AG08396 (cell line): ENCODE results near the gene UBAP1.
"Not testable (repeated sequence)": the region's sequence is repeated elsewhere in the genome, so short reads cannot be mapped to it uniquely, and the experiment has no call there.

Source experiments
- DNase-seq: peaks from one replicate; pipeline ENCODE4 v3.0.0; 2012; ENCODE audit warnings: low spot score, mixed read lengths

The UBAP1 gene

DNA sequence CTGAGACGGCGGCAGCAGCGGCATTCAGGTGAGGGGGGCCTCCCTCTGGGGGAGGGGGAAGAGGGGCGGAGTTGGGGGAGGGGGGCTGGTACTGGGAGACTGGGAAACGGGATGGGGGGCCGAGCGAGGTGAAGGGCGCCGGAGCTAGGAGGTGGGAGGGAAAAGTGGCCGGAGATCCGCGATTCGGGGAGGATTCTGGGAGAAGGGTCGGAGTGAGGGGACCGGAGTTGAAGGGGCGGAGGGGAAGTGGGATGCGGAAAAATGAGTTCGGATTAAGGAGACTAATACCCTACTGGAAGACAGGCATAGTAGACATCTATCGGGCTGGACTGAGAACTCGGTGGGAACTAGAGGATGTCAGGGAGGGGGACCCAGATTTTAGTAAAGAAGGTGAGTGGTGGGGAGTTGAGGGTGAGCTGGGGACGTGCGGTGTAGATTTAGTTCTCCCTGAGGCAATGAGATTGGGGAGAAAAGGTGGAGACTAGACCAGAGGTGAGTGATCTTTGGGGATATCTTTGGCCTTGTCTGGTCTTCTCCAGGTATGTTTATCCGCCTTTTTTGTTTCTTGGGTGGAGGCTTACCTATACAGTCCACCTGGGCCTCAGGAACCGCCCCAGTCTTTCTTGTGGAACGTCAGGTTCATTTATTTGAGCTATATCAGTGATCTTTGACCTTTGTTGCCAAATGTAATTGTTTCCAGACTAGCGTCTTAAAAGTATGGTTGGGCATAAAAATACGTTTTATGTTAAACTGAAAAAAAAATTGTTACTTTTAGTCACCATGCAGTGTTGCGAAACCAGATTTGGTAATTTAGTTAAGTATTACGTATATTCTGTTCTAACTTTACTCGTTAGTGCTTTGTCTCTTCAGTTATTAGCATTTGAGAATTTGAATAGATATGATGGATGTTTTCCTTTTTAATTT, 632 bp downstream of the UBAP1 start:
- DNase-seq, result peak; percentile 36

DNA sequence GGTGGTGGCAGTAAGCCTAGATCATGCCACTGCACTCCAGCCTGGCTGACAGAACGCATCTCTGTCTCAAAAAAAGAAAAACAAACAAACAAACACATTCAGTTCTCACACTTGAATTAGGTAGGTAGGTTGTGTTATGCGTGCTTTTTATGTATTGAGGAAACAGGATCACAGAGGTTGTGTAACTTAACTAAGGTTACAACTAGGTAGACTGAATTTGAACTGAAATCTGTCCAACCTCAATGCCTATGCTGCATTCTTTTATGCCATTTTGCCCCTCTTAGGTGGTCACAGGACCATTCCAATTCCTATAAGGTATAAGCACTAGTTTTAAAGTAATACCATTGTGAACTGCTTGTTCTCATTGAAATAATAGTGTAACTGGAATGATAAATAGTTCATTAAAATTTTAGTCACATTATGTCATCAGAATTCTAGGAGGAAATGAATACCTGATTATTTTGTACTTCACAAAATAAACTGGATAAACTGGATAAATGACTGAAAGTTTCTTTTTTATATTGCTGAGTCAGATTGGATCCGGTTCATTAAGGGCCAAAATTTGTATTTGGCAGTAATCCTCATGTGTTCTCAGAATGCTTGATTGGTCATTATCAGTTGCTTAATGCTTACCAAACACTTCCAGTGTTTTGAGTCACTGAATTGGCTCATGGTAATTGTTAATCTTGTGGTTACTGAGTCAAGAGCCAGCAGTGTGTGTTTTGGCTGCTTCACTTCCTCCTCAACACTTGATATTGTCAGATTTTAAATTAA, 7.1 kb downstream of the UBAP1 start:
- DNase-seq, result peak; percentile 54

DNA sequence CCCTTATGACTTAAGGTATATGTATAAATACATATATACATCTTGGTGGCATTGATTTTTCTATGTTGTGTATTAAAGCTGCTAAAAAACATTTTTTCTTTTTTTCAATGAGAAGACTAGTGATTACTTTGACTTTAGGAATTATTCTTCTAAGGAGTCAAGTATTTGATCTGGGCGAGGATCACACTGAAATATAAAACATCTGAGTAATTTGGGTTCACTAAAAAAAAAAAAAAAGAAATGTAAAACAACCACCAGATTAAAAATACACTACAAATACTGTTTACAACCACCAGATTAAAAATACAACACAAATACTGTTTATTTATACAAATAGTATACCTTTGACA, 9.0 kb downstream of the UBAP1 start:
- DNase-seq, result no peak

DNA sequence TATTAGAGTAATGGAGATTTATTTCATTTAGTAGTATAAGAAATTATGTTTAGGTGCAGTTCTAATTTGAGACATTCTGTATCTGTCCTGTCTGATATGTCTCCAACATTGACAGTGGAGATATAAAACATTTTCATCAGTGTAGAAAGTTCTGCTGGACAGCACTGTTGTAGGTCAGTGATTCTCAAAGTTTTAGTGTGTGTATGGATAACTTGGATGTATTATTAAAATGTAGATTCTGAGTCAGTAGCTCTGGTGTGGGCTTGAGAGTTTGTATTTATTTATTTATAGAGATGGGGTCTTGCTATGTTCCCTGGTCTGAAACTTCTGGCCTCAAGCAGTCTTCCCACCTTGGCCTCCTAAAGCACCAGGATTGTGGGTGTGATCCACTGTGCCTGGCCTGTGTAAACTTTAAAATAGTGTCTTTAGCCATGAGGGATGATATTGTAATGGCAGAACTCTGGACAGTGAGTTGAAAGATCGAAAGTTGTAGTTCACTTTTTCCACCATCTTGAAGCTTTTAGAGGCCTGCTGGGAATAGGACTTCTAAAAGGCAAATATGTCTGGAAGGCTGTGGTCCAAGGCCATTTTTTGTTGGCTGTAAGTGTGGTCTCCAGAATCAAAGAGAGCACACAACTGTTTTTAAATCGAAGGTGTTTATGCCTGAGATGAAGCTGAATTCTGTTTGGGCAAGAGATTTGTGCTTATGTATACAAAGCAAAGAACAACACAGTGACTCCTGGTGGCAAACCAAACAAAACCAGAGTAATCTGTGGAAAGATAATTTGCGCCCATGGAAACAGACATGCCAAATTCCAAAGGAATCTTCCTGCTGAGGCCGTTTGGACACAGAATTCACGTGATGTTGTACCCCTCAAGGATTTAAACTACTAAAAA, 12.4 kb downstream of the UBAP1 start:
- DNase-seq, result no peak

DNA sequence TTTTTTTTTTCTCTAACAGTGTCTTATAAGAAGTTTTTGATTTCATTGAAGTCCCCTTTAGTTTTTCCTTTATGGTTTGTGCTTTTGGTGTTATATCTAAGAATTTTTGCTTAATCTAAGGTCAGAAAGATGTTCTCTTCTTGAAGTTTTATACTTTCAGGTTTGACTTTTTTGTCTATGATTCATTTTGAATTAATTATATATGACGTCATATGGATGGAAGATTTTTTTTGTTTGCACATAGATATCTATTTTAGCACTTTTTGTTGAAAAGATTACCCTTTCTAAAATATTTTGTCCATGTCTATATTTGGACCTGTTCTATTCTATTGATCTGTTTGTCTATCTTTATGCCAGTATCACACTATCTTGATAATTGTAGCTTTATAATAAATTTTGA, 16.3 kb downstream of the UBAP1 start:
- no peak for DNase-seq

DNA sequence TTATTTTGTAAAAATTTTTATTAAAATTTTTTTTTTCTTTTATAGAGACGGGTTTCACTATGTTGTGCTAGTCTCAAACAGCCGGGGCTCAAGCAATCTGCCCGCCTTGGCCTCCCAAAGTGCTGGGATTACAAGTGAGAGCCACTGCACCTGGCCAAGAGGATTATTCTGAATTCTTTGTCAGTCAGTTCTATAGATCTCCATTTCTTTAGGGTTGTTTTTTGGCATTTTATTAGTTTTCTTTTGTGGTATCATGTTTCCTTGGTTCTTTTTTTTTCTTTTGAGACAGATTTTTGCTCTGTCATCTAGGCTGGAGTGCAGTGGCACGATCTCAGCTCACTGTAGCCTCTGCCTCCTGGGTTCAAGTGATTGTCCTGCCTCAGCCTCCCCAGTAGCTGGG, 18.4 kb downstream of the UBAP1 start:
- DNase-seq, result not testable (repeated sequence)

DNA sequence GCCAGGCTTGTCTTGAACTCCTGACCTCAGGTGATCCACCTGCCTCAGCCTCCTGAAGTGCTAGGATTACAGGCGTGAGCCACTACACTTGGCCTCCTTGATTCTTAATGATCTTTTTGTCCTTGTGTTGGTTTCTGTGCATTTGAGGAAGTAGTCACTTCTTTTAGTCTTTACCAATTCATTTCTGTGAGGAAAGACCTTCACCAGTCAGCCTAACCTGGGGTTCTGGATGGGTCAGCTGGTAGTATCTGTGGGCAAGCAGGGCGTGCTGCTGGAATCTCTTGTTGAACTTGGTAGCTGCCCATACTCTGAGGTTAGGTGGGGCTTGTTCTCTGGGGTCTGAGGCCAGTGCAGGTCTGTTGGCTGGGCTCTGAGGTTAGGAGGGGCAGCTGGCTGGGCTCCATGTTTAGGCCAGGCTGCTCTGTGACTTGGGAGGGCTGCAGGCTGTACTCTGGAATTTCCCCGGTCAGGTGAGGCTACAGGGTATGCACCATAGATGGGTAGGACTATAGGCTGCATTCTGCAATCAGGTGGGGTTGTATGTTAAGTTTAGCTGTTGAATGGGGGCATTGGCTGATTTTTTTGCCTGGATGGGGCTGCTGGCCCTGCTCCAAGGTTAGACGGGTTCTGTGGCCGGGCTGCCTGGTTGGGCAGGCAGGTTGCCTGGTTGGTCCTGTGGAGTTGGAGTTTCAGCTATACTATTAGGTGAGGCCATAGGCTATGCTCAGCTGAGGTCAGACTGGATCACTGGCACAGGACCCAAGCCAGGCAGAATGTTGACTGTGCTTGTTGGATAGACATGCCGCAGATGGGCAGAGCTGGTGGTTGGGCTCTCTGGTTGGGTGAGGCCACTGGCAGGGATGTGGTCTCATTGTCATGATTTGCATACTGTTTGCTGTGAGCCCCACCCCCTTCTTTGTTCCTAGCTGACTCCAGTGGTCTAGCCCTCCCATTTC, 19.2 kb downstream of the UBAP1 start:
- no peak for DNase-seq

DNA sequence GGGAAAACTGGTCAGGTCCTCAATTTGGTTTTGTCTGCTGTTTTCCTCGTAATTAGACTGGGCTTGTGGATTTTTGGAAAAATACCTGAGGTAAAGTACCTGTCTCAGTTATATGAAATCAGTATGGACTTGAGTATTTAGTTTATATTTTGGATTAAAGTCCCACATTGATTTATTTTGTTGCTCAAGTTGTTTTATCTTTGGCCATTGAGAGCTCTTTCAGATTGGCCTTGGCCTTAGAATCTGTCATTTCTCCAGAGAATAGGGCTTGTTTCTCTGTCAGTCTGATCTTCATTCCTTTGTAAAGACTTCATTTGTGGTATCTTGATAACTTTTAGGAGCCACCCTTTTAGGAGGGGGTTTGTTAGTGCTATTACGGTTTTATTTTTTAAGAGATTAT, 21.2 kb downstream of the UBAP1 start:
- no peak for DNase-seq

DNA sequence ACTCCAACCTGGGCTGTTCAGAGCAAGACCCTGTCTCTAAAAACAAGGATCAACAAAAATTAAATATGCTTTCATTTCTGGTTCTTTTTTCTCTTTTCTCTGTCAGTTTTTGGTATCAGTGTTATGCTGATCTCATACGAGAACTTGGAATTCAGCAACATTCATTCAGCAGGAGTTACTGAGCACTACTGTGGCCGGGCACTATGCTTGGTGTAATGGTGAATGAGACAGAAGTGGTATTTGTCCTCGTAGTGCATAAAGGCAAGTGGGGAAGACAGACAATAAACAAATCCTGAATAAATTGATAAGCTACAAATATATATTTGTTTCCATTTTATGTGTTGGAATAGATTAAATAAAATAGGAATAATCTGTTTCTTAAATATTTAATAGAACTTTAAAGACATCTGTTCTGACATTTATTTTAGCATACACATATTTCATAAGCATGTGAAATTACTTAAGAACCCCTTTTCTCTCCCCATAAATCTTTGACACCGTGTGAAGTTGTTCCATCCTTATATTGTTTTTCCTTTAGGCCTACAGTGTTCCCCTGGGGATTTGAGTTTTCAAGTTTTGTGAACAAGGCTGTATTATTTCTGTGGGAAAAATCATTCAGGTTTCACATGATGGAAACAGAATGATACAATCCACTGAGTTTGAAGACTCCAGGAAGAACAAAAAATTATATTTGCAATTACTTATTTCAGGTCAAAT, 24.6 kb downstream of the UBAP1 start:
- DNase-seq, result no peak

DNA sequence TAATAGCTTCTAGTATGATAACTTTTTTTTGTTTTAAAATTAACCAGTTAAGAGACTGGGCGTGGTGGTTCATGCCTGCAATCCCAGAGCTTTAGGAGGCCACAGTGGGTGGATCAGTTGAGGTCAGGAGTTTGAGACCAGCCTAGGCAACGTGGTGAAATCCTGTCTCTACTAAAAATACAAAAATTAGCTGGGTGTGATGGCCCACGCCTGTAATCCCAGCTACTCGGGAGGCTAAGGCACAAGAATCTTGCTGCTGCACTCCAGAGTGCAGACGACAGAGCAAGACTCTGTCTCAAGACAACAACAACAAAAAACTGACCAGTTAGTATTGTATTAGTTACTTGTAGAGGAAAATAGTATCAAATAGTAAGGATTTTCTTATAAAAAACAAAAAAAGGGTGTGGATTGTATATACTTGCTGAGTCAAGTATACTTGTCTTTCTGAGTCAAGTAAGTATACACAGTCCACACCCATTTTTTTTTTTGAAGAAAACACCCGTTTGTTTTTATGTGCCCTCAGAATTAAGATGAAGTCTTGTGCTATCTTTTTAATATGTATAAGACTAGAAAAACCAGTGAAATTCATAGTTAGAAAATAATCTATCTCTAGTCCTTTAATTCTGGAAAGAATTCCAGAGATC, 25.3 kb downstream of the UBAP1 start:
- no peak for DNase-seq

DNA sequence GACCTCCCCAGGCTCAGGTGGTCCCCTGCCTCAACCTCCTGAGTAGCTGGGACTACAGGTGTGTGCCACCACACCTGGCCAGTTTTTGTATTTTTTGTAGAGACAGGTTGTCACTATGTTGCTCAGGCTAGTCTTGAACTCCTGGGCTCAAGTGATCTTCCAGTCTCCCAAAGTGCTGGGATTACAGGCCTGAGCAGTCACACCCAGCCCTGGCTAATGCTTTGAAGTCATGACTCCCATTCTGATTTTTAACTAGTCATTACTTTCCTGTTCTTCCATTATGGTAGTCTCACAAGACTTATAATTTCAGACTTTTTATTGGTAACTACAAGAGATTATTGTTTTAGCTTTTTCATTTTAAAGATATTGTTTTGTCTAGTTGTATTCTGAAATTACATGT, 26.3 kb downstream of the UBAP1 start:
- no peak for DNase-seq

DNA sequence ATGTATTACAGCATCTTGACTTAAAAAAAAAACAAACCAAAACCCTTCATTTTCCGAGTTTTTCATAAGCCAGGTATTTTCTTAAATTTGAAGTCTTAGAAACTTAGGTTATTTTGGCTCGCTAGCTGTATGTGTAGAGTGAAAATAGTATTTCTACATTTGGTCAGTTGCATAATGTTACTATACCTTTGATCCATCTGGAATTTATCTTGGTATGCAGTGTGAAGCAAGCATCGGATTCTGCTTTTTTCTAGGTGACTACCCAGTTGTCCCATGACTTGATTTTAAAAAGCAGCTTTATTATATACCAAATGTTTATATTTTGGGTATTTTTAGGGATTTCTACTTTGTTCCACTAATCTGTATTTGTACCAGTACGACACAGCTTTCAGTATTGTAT, 27.7 kb downstream of the UBAP1 start:
- no peak for DNase-seq

DNA sequence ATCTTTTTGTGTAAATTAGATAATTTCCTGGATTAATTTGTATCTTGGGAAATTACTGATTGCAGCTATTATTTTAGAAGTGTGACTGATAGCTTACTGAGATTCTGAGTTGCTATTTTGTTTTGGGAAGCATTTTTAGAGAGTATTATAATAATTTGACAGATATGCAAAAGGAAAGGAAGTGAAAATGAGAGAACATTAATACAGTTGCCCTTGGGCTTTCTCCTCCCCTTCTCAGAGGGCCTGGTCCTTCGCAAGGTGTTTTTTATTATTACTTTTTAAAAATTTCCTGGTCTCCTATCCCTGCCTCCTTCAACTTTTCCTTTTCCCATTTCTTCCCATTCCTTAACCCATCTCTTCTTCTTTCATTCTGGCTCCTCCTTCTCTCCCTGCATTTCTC, 32.6 kb downstream of the UBAP1 start:
- DNase-seq, result no peak

DNA sequence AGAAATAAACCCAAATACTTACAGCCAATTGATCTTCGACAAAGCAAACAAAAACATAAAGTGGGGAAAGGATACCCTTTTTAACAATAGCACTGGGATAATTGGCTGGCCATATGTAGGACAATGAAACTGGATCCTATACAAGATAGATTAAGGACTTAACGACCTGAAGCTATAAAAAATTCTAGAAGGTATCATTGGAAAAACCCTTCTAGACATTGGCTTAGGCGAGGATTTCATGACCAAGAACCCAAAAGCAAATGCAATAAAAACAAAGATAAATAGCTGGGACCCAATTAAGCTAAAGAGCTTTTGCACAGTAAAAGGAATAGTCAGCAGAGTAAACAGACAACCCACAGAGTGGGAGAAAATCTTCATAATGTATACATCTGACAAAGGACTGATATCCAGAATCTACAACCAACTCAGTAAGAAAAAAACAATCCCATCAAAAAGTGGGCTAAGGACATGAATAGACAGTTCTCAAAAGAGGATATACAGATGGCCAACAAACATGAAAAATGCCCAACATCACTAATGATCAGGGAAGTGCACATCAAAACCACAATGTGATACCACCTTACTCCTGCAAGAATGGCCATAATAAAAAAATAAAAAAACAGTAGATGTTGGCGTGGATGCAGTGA, 35.6 kb downstream of the UBAP1 start:
- not testable (repeated sequence) for DNase-seq

DNA sequence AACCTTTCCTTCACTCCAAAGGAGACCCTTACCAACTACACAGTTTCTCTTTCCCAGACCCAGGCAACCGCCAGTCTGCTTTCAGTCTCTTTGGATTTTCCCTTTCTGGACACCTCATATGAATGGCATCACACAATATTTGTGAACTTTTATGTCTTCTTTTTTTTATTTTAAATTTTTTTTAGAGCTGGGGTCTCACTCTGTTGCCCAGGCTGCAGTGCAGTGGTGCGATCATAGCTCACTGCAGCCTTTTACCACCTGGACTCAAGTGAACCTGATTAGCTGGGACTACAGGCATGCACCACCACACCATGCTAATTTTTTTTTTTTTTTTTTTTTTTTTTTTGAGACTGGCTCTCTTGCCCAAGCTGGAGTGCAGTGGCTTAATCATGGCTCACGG, 37.5 kb downstream of the UBAP1 start:
- no peak for DNase-seq

DNA sequence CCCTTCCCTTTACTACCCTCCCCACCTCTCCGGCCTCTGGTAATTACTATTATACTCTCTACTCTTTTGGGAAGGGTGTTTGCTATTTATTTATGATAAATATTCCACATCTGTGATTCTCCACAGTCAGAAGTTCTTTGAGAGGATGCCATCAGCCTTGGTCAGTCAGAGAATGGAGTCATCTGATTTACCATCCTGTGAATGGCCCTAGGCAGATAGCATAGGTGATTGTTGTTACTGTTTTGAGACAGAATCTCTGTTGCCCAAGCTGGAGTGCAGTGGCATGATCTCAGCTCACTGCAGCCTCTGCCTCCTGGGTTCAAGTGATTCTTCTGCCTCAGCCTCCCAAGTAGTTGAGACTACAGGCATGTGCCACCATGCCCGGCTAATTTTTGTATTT, 38.2 kb downstream of the UBAP1 start:
- not testable (repeated sequence) for DNase-seq

DNA sequence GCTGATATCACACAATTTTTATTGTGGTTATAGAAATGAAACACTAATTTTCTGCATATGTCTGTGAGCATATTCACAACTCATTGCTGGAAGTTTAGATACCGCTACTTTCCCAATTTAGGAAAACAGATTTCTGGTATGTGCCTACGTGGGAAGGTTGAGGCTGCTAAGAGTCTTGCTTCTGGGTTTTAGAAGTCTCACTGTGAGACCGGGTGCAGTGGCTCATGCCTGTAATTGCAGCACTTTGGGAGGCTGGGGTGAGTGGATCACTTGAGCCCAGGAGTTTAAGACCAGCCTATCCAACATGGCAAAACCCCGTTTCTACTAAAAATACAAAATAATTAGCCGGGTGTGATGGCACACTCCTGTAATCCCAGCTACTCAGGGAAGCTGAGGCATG, 39.6 kb downstream of the UBAP1 start:
- DNase-seq, result no peak

DNA sequence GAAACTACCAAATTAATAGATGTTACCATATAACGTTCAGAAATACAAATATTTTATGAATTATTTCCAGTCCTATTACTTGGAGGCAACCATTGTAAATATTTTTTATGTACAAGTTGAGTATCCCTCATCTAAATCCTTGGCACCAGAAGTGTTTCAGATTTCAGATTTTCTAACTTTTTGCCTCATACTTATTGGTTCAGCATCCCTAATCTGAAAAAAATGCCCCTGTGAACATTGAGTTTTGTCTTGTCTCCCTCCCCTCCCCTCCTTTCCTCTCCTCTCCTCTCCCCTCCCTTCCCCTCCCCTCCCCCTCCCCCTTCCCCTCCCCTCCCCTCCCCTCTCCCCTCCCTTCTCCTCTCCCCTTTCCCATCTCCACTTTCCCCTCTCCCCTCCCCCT, 40.6 kb downstream of the UBAP1 start:
- DNase-seq, result no peak

DNA sequence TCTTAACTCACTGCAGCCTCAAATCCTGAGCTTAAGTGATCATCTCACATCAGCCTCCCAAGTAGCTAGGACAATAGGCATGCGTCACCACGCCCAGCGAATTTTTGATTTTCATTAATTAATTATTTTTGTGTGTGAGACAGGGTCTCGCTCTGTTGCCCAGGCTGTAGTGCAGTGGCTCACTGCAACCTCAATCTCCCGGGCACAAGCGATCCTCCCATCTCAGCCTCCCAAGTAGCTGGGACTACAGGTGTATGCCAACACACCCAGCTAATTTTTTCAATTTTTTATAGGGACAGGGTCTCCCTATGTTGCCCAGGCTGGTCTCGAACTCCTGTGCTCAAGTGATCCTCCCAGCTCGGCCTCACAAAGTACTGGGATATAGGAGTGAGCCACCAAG, 41.4 kb downstream of the UBAP1 start:
- DNase-seq, result no peak

DNA sequence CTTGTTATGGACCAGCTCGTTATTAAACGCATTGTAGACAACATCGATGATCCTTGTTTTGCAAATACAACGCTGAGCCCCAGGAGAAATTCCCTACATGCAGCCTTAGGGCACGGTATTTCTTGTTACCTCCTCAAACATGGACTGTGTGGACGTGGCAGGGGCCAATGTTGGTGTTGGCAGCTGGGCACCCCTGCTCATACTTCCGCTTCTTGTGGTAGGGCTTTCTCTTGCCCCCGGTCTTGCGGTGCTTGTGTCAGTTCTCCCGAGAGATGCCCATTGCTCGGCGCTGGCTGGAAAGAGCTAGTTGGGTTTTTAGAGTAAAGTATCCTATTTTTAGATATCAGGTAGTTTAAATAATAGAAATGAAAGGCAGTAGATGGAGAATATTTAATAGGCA, 45.5 kb downstream of the UBAP1 start:
- DNase-seq, result no peak
